ENCODE data around the gene SORCS1. TPM values are rescaled to one million over a fixed set of nuclear protein-coding genes. Genes with fewer than 3 reads are reported as not detected.

Gene SORCS1
- total RNA-seq, 3 donors from 2014 or later: 0.73 to 3.3 (median 2.9) TPM

DNA sequence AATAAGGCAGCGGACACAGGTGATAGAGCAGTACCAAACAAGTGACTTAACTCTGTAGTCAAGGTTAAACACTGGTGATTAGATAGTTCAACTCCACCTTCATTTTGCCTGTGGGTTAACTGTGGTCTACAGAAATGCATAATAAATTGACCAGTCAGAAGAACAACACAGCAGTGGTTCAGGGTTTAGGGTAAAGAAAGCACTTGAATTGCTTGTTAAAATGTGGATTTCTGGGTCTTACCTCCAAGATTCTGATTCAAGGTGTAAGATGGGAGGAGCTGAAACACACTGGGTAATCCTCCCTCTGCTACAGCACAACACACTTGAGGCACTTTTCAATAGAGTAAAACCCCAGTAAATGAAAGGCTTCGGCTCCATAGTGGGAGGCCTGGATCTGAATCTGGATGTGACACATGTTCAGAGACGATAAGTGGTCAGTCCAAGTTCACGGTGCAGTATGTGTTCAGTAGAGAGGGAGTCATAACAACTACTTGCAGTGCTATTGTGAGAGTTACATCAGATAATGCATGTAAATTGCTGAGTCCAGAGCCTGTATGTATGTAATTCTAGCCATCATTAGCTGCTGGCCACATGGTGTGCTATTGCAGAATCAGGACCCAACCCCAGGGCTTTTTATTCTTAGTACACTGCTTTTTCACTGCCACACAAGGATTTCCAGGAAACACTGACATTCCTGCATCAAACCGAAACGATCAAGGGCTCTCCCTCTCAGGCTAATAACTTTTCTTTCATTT lies 141.7 kb downstream of the SORCS1 start:
- Histone ChIP-seq H3K4me1 (no peaks in the 10 kb centered on the region), H3K27ac (no peak overlapping the region), H3K9me3 (no peaks in the 10 kb centered on the region), H3K36me3 (no peaks in the 10 kb centered on the region), H3K27me3 (no peaks in the 10 kb centered on the region), H3K4me3 (no peak overlapping the region)
- DNase-seq (ENCODE audit: low spot score in 2 of 2): no peak
- TF ChIP-seq POLR2AphosphoS5 (IDR thresholded peaks at IDR 0.05) (no peak), POLR2A (IDR thresholded peaks at IDR 0.05) (no peak)
- TF ChIP-seq, protein P1, sequence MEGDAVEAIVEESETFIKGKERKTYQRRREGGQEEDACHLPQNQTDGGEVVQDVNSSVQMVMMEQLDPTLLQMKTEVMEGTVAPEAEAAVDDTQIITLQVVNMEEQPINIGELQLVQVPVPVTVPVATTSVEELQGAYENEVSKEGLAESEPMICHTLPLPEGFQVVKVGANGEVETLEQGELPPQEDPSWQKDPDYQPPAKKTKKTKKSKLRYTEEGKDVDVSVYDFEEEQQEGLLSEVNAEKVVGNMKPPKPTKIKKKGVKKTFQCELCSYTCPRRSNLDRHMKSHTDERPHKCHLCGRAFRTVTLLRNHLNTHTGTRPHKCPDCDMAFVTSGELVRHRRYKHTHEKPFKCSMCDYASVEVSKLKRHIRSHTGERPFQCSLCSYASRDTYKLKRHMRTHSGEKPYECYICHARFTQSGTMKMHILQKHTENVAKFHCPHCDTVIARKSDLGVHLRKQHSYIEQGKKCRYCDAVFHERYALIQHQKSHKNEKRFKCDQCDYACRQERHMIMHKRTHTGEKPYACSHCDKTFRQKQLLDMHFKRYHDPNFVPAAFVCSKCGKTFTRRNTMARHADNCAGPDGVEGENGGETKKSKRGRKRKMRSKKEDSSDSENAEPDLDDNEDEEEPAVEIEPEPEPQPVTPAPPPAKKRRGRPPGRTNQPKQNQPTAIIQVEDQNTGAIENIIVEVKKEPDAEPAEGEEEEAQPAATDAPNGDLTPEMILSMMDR (IDR thresholded peaks at IDR 0.05): no peak
- intact Hi-C loops (cut with DNase I; ENCODE audit: low total_unique reads): no loop called here

DNA sequence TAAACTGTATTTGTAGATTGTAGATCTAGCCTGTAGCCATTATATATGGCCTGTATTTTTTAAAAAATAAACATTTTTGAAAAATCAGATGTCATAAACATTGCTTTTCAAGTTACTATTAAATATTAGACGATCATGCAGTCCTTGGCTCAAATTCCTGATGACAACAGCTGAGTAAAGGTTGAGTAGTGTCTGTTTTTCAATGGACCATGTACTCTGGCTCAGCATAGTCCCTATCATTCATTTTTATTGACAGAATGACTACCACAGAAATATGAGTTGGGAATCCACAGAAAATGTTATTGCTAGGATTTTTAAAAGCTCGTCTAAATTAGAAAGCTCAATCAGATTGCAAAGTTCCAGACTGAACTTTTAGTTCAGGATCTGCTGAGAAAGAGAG lies 145.4 kb downstream of the SORCS1 start:
- intact Hi-C loops (cut with DNase I; ENCODE audit: low total_unique reads): no loop called here
- H3K4me1 ChIP-seq: no peaks in the 10 kb centered on the region
- TF ChIP-seq POLR2AphosphoS5 (IDR thresholded peaks at IDR 0.05) (no peak), POLR2A (IDR thresholded peaks at IDR 0.05) (no peak)
- TF ChIP-seq, protein P1 (IDR thresholded peaks at IDR 0.05): no peak
- no peak overlapping the region for H3K27ac ChIP-seq
- no peaks in the 10 kb centered on the region for H3K27me3 ChIP-seq
- no peak for DNase-seq (ENCODE audit: low spot score in 2 of 2)
- H3K36me3 ChIP-seq: no peaks in the 10 kb centered on the region
- peaks cover 0 to 16% of the 10 kb centered on the region in 2 donors for H3K9me3 ChIP-seq
- H3K4me3 ChIP-seq: no peak overlapping the region

DNA sequence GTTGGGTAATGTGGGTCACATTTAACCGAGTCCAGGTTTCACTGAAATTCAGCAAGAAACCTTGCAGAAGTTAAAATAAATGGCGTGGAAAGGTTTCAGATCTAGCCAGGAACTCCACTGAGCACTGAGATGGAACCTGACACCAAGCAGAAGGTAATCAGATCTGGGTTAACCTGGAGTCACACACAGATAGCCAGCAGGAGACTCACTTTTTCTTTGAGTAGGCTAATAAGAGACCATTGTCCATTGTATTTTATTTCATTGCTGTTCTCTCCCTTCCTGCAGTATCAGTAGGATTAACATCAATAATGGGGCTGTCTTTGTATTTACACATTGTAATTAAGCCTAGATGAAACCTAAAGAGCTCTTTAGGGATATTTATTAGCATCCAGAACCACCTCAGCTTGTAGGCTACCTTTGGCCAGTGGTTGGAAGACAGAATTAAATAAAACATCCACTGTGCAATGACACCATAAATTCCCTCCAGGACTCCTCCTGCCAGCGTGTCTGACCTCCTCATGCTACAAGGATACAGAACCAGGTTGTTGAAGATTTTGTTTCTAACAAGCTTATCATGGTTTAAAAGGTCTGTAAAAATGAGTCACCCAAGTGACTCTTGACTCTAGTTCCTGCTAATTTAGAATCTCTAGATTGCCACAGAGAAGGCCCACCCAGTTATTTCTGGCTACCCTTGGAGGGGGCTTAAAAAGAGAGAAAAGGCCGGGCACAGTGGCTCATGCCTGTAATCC lies 151.1 kb downstream of the SORCS1 start:
- TF ChIP-seq POLR2AphosphoS5 (IDR thresholded peaks at IDR 0.05): no peak
- TF ChIP-seq, protein P1 (IDR thresholded peaks at IDR 0.05): no peak
- no peak for TF ChIP-seq POLR2A (IDR thresholded peaks at IDR 0.05)
- Histone ChIP-seq H3K4me1 (no peaks in the 10 kb centered on the region), H3K27ac (no peak overlapping the region), H3K9me3 (peaks cover 0 to 16% of the 10 kb centered on the region in 2 donors), H3K27me3 (no peaks in the 10 kb centered on the region), H3K36me3 (no peaks in the 10 kb centered on the region), H3K4me3 (no peak overlapping the region)
- DNase-seq (ENCODE audit: low spot score in 2 of 2): no peak
- intact Hi-C loops (cut with DNase I; ENCODE audit: low total_unique reads): no loop called here

DNA sequence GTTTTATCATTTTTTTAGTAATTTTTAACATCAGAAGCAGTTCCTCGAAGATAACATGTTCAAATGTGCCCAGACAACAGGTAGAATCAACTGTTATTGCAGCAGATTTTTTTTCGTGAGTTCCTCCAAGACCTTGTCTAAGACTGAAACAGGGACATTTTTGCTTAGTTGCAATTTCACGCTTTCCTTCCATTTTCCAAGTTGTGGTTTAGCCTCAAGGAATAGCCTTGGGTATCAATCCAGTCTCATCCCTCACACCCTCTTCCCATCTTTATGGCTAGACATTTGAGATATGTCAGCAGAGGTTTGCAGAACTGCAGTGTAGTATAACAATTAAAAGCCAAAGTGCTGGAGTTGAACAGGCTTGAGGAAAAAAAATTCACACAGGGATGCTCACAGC lies 152.5 kb downstream of the SORCS1 start:
- TF ChIP-seq POLR2A (IDR thresholded peaks at IDR 0.05) (no peak), POLR2AphosphoS5 (IDR thresholded peaks at IDR 0.05) (no peak)
- TF ChIP-seq, protein P1 (IDR thresholded peaks at IDR 0.05): no peak
- no peak for DNase-seq (ENCODE audit: low spot score in 2 of 2)
- intact Hi-C loops (cut with DNase I; ENCODE audit: low total_unique reads): no loop called here
- H3K27me3 ChIP-seq: no peaks in the 10 kb centered on the region
- H3K9me3 ChIP-seq: peaks cover 0 to 10% of the 10 kb centered on the region in 2 donors
- H3K4me3 ChIP-seq: no peak overlapping the region
- H3K4me1 ChIP-seq: no peaks in the 10 kb centered on the region
- no peak overlapping the region for H3K27ac ChIP-seq
- no peaks in the 10 kb centered on the region for H3K36me3 ChIP-seq

DNA sequence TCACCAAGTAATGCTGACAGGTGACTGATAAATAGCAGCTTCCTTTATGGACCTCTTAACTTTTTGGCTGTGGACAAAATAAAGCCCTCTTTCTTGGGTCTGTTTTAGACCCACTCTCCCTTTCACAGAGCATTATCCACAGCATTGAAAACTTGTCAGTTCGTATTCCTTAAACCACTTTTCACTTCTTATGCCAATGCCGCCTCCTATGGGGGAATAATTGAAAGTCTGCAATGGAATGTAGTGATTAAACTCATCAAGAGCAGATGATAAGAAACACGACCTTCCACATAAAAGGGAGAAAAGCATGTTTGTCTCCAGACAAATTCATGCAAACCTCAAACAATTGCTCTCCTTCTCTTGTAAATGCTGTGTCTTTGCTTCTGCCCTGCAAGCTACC lies 153.4 kb downstream of the SORCS1 start:
- H3K9me3 ChIP-seq: peaks cover 0 to under 1% of the 10 kb centered on the region in 2 donors
- intact Hi-C loops (cut with DNase I; ENCODE audit: low total_unique reads): no loop called here
- no peaks in the 10 kb centered on the region for H3K4me1 ChIP-seq
- no peak for DNase-seq (ENCODE audit: low spot score in 2 of 2)
- no peak for TF ChIP-seq POLR2AphosphoS5 (IDR thresholded peaks at IDR 0.05)
- no peak for TF ChIP-seq POLR2A (IDR thresholded peaks at IDR 0.05)
- TF ChIP-seq, protein P1 (IDR thresholded peaks at IDR 0.05): no peak
- H3K36me3 ChIP-seq: no peaks in the 10 kb centered on the region
- no peak overlapping the region for H3K27ac ChIP-seq
- H3K27me3 ChIP-seq: no peaks in the 10 kb centered on the region
- H3K4me3 ChIP-seq: no peak overlapping the region
